GM19351 (cell line): ENCODE results near the gene CPTP.
"Not testable (repeated sequence)": the region's sequence is repeated elsewhere in the genome, so short reads cannot be mapped to it uniquely, and the experiment has no call there.

Experiments used
- ATAC-seq: cut with Tn5 transposase; IDR thresholded peaks from one replicate; pipeline ENCODE4 v1.9.1; 2021; ENCODE audit warnings: mild to moderate bottlenecking, moderate library complexity; ENCODE audit not compliant: unreplicated experiment

The CPTP gene

DNA sequence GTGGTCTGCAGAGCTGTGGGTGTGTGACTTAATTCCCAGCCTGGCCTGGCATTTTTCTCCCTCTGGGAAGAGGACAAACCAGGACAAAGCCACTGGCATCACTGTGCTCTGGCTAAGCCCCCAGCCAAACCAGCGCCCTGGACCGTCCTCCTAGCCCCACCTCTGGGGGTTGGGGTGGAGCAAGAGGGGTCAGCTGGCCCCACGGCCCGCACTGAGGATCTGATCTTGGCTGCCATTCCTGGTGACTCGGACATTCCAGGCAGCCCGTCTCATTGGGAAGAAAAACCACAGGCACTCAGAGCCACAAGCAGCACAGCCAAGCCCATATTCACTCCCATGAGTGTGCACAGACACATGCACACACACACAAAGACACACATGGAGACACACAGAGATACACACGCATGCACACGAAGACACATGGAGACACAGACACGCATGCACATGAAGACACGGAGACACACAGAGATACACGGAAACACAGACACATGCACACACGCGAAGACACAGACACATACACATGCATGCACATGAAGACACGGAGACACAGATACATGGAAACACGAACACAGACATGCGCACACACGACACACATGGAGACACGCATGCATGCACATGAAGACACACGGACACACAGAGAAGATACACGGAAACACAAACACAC lies 36.0 kb downstream of the CPTP start:
- no peak for ATAC-seq

DNA sequence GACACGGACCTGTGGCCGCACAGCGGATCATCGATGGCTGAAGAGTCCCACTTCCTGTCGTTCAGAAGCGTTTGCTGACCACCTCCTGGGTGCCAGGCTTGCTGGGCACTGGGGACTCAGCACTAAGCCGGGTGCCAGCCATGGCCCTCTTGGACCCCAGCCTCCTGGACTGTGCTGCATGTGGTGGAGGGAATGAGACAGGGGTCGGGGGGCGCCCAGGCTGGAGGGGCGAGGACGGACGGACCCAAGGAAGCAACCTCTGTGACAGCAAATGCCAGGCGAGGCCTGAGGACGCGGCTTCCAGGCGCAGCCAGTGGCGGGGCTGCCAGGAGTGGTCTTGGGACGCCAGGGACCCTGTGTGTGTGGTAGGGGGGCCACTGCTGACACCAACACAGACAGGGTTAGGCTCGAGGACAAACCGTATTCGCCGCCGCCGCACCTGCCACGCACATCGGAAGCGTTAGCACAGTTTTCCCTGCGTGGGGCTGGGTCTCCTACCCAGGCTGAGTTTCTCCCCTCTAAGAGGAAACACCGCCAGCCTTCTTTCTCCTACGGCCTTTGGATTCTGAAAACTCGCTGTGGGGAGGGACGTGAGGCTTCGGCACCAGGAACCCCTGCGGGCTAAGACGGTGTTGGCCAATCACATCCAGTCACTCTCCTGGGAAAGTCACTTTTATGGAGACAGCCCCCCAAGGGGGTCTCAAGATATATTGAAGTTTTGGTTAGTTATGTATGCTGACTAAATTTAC lies 36.8 kb downstream of the CPTP start:
- ATAC-seq, result no peak

DNA sequence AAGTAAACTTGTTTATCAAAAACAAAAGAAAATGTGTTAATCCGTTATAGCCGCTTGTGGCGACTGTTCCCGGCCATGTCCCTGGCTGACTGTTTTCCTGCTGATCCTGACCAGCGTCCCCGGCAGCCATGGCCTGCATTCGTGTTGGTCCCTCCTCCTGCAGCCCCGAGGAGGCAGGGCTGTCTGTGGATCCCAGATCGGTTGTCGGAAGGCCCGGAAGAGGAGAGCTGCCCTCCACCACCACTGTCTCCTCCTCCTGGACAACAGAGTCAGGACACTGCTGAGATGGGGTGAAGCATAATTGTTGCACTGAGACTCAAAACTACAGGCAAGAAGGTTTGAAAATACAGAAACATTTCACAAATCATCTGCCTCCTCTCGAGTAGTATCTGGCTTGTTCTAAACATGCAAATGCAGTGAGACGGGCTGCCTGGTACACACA lies 37.4 kb downstream of the CPTP start:
- no peak for ATAC-seq

DNA sequence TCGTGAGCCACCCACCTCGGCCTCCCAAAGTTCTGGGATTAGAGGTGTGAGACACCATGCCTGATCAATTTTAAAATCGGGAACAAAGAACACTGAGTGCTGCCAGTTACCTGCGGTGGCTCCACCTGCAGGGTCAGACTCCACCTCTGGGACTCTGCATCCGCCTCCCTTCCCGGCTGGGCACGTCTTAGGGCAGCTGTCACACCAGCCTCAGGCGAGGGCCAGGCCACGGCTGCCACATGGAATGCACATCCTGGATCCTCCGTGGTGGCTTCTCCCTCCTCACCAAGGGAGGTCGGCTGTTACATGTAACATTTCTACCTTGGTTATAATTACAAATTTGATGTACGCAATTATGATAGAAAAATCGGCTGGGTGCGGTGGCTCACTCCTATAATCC lies 39.7 kb downstream of the CPTP start:
- no peak for ATAC-seq

DNA sequence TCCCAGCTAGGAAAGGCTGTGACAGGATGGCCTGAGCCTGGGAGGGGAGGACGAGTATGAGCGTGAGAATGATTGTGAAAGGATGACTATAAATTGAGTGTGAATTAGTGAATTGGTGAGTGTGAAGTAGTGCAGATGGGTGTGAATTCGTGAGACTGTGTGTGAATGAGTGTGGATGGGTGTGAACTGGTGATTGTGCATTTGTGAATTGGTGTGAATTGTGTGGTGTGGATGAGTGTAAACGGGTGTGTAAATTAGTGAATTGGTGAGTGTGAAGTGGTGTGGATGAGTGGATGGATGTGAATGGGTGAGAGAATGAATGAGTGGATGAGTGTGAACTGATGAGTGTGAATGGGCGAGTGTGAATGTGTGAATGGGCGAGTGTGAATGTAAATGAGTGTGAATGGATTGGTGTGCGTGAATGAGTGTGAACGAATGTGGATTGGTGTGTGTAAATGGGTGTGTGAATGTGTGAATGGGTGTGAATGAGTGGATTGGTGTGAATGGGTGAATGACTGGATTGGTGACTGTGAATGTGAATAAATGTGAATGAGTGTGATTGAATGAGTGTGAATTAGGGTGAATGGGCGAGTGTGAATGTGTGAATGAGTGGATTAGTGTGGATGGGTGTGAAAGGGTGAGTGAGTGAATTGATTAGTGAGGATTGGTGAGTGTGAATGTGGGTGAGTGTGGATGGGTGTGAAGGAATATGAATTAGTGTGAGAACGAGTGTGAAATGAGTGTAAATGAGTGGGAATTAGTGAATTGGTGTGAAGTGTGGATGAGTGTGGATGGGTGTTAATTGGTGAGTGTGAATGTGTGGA lies 41.5 kb downstream of the CPTP start:
- ATAC-seq, result no peak

DNA sequence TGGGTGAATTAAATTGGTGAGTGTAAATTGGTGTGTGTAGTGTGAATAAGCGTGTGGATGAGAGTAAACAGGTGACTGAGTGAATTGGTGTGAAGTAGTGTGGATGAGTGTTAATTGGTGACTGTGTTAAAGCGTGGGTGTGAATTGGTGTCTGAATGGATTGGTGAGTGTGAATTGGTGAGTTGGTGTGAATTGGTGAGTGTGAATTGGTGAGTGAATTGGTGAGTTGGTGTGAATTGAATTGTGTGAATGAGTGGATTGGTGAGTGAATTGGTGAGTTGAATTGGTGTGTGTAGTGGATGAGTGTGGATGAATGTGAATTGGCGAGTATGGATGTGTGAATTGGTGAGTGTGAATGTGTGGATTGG lies 42.1 kb downstream of the CPTP start:
- ATAC-seq, result no peak

DNA sequence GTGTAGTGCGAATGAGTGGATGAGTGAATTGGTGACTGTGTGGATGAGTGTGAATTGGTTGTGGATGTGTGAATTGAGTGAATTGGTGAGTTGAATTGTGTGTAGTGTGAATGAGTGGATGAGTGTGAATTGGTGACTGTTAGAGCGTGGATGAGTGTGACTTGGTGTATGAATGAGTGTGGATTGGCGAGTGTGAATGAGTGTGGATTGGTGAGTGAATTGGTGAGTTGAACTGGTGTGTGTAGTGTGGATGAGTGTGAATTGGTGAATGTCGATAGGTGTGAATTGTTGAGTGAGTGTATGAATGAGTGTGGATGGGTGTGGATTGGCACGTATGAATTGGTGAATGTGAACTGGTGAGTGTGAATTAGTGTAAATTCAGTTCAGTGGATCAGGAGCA lies 42.7 kb downstream of the CPTP start:
- ATAC-seq, result no peak

DNA sequence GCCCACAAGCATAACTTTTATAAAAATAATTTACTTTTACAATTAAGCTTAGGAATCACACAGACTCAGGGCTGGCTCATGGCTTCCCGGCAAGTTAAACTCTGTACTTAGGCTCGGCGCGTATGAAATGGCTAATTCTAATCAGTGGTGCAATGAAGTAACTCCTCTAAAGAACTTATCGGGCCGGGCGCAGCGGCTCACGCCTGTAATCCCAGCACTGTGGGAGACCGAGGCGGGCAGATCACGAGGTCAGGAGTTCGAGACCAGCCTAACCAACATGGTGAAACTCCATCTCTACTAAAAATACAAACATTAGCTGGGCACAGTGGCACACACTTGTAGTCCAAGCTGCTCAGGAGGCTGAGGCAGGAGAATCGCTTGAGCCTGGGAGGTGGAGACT lies 45.5 kb downstream of the CPTP start:
- ATAC-seq, result not testable (repeated sequence)

DNA sequence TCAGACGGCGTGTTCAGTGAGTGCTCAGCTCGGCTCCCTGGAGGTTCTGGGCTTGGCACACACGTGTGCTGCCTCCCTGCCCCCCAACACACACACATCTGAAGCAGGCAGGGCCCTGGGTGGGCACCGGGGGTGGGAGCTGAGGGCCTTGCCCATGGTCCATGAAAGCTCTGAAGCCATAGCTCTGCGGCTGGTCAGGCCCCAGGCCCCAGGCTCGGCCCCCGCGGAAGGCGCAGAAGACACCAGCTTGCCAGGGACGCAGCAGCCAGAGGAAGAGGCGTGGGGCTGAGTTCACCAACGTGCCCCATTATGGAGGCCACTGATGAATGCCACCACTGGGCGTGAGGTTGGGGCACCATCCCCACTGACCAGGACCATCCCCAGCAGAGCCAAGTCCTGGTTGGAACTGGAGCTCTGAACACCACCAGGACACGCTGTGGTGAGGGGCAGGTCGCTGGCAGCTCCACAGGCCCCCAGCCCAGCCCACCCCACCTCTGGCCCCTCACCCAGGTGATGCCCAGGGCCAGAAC lies 46.2 kb downstream of the CPTP start:
- ATAC-seq, result no peak

DNA sequence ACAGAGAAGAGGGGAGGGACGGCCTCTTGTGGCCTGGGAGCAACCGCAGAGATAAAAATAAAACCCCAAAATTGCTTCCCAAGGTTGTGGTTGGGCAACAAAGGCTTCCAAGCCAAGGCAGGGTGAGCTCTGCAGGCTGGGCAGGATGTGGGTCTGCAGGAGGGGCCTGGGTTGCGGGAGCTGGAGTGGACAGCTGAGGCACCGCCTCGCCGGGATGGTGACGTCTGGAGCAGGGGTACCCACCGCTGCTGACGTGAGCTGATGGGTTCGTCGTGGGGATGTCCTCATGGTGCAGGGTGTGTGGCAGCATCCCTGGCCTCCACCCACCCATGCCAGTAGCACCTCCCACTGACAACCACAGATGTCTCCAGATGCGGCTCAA lies 46.8 kb downstream of the CPTP start:
- no peak for ATAC-seq

DNA sequence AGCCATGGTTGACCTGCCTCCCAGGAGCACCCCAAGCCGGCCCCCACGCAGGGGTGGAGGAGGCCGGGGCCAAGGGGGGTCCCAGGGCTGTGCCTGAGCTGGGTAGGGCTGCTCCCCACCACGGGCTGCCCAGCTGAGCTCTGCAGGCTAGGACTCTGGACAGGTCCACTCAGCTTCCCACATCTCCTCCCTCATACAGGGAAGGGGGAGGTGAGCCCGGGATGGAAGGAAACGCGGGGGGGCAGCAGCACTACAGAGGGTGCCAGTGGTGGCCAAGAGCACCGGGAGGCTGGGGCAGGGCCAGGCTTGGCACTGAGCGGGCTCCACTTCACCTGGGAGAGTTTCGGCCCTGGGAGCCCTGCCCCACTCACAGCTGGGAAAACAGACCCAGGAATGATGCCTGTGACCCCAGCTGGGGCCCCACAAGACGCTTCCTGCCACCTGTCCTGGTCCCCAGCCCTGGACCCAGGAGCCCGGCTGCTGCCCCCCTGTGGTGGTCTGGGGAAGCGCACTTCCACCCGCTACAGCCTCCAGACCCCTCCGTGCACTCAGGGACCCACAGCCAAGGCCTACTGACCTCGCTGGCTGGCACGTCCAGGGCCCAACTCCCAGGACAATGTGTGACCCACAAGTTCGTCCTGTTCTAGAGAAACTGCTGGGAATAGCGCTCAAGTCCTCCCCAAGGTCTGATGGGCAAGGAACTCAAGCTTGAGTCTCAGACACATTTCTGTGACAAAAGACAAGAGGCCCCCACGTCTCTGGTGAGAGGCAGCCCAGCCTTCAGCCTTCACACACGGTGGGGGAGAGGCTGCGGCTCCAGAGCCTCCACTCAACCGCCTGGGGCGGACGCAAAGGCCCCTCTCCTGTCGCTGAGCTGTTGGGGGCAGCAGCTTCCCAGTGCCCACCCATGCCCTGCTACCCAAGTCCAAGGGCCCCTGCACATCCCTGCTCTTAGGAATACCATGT lies 47.4 kb downstream of the CPTP start:
- ATAC-seq, result peak; percentile 39

DNA sequence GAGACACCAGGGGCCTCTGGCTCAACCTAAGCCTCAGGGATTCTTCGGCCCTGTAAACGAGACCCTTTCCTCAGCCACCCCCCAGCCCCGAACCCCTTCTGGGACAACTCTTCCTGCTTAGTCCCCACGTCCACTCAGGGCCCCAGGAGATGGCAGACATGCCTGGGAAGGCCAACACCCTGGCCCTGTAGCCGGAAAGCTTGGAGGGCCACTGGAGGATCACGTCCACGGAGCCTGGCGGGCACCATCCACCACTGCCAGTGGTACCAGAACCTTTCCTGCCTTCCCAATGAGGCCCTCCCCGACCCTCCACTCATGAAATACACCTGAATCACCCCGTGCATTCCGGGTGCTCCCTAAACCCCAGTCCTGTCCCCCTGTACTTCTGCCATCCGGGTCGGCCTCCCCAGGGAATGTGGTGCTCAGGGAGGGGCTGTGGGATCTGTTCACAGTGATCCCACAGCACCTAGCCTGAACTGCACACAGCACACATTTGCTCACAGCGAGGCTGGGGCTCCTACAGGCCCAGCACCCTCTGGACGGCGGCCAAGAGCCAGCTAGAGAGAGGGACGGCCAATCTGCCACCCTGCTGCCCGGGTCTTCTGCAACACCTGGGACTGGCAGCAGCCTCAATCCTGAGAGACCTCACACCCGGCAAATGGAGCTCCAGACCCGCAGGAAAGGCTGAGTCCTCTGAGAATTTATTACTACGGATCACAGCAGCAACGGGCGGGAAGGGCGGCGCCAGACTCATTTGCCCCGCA lies 48.6 kb downstream of the CPTP start:
- no peak for ATAC-seq

DNA sequence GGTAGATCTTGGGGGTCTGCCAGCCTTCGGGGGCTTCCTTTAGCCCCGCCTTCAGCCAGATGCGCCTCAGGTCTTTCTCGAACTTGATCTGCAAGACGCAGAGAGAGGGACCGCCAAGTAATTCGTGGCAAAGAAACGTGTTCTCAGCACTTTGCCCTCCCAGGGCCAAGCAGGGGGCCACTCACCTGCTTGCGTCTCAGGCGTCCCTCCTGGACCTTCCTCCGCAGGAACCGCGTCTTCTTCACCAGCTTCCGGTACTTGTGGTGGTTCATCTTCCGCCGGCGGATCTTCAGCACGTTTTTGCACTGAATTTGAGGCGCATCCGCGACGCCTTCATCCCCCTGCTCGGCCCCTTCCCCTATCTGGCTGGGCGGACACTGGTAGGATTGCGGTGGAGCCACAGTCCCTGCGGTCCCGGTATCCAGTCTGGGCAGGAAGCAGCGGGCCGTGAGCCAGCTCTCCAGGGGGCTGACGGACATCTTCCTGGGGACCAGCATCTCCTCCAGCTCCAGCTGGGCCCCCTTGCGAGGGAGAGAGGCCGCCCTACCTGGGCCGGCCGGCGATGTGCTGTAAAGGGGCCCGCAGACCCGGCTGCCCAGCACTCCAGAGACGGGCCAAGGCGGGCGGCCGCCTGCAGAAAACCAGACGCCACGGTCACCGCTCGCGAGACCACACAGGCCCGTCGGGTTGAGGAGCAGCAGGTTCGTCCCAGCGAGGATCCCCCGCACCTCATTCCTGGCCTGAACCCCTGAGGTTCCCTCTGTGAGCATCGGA lies 49.4 kb downstream of the CPTP start:
- ATAC-seq, result no peak

DNA sequence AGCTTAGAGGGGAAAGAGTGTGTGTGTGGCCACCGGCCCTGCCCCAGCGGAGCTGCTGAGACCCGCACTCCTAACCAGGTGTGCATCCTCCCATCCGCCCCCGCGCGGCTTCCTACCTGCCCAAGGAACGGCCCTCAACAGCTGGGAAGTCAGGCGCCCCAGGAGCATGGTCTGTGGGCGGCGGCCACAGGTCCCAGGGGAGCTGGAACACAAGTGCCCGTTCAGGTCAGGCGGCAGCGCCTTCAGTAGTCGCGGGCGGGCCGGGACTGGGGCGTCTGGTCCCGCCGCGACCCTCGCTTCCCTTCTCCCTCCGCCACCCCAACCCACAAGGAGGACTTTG lies 50.0 kb downstream of the CPTP start:
- ATAC-seq, result peak; percentile 2

DNA sequence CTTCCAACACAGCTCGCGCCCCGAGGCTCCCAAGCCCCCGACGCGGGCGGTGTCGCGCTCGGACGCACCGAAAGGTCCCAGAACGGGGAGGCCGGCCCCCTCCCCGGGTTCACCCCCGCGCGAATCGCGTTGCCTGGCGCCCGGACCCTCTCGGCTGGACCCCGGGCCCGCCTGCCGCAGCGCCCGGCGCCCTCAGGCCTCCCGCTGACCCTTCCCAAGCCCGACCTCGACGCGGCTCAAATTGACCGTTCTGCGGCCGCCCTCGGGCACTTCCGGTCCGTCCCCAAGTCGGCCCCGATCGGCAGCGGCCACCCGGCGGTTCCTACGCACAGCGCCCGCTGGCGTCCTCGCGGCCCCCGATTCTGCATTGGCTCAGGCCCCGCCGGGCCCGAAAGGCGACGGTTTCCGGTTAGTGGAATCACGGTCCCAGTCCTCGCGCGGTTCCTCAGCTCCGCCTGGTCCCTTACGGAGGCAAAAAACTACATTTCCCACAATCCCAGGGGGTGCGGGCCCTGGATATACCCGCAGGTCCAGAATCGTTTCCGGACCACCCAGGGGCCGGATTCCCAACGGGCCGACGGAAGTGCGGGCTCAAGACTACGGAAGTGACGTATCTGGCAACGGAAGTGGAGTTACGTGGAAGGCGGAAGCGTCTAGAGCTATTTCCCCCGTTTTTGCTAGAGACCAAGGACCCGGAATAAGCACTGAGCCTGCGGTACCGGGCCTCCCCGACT lies 50.5 kb downstream of the CPTP start, which contains the start of gene AURKAIP1:
Gene AURKAIP1 (minus strand): TSS at position 279 of the 734 bp plus-strand sequence. CDS start 451 bp downstream, outside the sequence.
- ATAC-seq, result peak; percentile 83

DNA sequence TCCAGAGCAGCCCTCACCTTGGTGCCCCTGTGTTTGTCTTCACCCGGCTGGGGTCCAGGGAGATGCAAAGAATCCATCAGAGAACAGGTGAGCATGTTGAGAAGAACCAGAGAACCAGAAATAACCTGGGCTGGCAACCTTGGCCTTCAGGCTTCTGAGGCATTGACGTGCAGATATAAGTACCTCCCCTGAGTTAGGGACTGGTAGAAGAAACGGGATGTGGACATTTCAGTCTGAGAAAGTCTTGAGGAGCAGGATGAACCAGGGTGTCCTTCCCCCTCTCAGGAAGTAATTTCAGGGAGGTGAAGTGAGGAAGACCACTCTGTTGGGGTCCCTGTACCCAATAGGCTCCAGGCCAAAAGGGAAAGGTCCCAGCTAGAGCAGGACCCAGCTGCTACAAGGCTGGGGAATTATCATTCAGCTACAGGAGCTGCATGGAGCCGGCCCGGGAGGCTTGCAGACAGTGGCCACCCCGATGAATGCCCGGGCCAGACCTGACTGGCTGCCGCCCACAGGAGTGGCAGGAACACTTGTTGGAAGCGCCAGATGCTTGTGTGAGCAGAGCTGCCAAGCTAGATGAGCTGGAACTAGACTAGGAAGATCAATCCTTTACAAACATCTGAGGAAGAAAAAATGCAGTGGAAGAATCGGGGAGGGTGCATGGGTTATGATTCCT lies 52.1 kb downstream of the CPTP start:
- ATAC-seq, result no peak

DNA sequence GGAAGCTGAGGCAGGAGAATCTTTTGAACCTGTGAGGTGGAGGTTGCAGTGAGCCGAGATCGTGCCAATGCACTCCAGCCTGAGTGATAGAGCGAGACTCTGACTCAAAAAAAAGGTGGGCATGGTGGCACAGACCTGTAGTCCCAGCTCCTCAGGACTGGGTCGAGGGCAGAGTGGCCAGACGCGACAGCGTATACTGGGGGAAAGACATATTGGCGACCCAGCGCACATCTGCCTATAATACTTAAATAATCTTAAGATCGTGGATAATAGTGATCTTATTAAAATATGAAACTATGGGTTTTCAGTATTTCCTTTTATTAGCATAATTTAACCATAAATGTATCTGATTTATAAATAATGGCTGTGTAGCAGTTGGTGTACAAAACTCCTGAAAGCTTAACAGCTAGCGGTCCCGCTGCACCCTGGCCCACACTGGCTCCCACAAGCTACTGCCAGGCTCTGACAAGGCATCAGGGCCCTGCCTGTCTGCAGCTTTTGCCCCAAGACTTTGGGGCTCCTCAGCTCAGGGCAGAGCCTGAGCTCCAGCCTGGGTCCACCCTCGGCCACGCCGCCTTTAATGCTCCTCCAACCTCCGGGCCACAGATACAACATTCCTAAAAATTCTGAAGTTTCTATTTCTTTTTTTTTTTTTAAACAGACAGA lies 53.1 kb downstream of the CPTP start:
- ATAC-seq, result no peak
